Measurements from ENCODE around the gene ACTL10.
"Not testable (repeated sequence)": the region's sequence is repeated elsewhere in the genome, so short reads cannot be mapped to it uniquely, and the experiment has no call there.

The ACTL10 gene

DNA sequence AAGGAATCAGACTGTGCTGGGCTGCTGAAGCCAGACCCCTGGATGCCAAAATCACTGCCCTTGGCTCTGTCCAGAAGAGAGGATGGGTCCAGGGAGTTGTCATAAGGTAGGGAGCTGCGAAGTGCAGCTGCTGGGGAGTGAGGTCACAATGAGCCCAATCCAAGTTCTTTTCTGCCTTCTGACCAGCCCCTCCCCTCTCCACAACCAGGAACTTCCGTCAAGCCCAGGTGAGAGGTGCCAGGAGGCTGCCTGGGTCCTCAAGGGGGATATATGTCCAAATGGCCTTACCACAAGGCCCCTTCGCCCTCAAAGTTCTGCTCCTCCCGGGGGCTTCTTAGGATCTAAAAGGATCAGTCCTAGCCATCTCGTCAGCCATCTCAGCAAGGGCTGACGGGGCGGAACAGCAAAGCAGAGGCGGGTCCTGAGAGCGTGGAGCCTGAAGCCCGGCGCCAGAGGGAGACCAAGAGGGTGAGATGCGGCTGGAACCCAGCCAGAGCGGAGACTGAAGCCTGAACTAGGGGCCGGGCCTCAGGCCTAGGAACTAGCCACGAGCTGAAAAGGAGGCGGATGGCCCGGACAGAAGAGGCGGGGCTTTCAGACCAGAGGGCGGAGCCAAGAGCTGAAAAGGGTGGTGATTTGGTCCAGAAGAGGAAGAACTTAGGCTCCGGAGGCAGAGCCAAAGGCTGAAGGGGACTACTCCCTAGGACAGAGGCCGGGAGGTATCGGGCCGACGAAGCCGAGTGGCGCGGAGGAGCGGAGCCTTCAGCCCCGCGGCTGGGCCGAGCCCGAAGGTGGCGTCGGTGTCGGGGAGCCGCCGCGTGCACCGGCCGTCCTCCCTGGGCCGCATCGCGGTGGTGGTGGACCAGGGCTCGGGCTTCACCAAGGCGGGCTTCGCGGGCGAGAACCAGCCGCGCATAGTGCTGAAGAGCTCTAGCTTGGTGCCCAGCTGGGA, at the start of gene ACTL10:
Gene ACTL10 (plus strand): TSS at position 651 of the 952 bp plus-strand sequence. CDS start 555 bp downstream, outside the sequence.
- DNase-seq = peak; percentile 98

DNA sequence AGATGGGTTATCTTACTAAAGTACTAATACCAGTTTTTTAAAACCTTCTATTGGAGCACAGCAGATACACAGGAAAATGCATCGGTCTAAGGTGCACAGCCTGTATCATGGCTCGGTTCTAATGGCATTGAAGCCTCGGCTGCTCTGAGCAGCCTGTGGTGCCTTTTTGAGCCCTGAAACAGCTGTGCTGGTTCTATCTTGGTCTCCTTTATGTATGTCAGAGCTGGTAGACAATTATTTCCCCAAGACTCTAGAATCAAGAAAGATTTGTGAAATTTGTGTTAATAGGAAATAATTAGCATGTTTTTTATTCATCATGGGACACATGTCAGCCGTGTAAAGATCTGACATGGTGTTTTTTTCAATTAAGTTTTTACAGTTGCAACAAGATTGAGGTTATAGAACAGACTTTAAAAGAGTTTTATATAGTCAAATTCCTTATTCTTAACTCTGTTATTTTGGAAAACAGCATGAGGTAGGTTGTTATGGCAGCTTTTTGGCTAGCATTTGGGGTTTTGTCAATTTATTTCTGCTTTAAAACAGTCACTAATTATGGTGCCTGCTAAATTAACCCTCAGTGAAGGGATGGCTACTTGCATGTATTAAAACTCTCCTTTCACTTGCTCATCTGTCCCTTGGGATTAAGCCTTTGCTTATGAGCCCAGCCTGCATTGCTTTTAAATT, 44.9 kb upstream of the ACTL10 start:
- DNase-seq = no peak

GRCh38 chr20:33622705-33623365, 43.9 kb upstream of the ACTL10 start:
- no peak for DNase-seq

GRCh38 chr20:33624399-33624798, 42.3 kb upstream of the ACTL10 start:
- DNase-seq = no peak

- no peak for DNase-seq
These were observed 40.6 kb upstream of the ACTL10 start for GRCh38 chr20:33626190-33626589.

- no peak for DNase-seq
These were observed 39.0 kb upstream of the ACTL10 start for GRCh38 chr20:33627577-33628216.

DNA sequence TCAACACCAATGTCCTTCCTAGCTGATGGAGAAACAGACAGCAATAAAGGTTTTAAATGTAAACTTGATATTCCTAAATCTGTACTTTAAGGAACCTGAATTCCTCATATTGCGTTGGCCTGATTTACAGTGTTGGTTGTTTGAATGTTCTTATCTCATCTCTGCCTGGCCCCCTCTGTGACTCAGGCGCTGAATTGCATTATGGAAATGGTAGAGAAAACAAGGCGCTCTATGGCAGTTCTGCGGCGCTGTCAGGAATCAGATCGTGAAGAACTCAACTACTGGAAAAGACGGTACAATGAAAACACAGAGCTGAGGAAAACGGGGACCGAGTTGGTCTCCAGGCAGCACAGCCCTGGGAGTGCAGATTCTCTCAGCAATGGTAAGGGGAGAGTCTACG, 37.2 kb upstream of the ACTL10 start:
- DNase-seq = no peak

- DNase-seq = no peak
These were observed 36.8 kb upstream of the ACTL10 start for GRCh38 chr20:33629979-33630378.

DNA sequence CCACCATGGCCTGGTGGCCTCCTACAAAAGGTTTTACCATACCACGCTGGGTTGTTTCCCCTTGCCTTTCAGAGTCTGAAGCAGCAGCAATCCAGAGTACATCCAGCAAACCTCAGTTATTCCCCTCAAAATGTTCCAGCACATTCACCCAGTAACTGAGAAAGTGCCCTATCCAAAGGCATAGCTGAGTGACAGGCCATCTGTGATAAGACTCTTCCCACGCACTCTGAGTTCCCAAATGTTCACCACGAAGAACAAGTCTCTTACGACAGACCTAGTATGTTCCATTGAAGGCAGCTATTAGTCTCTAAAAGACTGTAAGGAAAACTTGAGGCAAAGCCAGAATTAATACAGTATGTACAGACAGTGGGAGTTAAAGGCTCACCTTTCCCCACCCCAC, 36.2 kb upstream of the ACTL10 start:
- DNase-seq = peak in 2 of 3 donors; percentile 5

DNA sequence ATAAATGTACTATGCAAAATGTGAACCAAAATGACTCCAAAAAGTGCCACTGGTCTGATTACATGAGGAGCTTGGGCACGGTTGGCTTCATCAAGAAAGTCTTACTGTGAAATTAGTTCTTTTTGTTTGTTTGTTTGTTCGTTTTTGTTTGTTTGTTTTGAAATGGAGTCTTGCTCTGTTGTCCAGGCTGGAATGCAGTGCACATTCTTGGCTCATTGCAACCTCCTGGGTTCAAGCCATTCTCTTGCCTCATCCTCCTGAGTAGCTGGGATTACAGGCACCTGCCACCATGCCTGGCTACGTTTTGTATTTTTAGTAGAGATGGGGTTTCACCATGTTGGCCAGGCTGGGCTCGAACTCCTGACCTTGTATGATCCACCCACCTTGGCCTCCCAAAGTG, 34.8 kb upstream of the ACTL10 start:
- DNase-seq = not testable (repeated sequence)

DNA sequence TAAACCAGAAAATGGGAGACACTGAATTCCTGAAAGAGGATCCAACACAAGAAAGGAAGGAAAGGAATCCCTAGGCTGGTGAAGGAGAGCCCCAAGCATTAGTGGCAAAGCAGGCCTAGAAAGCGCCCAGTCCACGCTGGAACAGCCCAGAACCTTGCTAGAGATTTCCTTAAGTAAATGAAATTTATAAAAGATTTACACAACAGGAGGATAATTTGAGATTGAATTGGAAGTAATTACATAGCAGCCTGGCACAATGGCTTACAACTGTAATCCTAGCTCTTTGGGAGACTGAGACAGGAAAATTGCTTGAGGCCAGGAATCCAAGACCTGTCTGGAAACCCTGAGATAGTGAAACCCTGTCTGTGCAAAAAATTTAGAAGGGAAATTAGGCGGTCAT, 31.4 kb upstream of the ACTL10 start:
- no peak for DNase-seq

GRCh38 chr20:33636776-33637175, 30.0 kb upstream of the ACTL10 start:
- DNase-seq = no peak

DNA sequence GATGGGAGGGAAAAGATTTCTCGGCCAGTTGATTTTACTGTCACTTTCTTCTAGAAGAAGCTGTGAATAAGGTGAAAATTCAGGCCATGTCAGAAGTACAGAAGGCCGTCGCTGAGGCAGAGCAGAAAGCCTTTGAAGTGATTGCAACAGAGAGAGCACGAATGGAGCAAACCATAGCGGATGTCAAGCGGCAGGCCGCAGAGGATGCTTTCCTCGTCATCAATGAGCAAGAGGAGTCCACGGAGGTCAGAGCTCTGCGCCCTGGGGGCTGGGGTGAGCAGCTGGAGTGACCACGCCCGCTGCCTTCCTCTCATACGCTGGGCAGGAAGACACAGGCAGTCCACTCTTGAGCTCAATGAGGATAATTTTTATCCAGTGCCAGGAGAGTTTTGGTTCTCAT, 26.5 kb upstream of the ACTL10 start:
- no peak for DNase-seq

DNA sequence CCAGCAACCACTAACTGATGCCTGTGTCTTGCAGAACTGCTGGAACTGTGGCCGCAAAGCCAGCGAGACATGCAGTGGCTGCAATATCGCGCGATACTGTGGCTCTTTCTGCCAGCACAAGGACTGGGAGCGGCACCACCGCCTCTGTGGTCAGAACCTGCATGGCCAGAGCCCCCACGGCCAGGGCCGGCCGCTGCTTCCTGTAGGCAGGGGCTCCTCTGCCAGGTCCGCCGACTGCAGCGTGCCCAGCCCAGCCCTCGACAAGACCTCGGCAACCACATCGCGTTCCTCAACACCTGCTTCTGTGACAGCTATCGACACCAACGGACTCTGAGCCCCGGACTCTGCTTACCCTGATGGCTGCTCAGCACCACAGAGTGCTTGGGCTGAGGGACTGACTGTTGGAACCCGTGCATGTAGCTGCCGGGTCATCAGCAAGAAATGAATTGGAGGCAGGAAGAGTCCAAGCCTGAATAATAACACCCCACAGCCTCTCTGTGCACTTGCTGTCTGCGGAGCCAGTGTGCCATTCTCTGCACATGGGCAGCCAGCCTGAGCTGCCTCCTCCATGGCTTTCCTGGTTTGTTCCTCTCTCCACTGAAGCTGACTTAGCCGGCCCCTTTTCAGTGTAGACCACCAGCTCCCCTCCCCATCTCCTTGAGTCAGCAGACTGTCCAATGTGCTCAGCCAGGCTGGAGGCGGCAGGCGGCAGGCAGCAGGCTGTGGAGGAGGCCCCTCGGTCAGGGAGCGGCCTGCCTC, 22.3 kb upstream of the ACTL10 start:
- no peak for DNase-seq

GRCh38 chr20:33645072-33645358, 21.7 kb upstream of the ACTL10 start:
- no peak for DNase-seq

DNA sequence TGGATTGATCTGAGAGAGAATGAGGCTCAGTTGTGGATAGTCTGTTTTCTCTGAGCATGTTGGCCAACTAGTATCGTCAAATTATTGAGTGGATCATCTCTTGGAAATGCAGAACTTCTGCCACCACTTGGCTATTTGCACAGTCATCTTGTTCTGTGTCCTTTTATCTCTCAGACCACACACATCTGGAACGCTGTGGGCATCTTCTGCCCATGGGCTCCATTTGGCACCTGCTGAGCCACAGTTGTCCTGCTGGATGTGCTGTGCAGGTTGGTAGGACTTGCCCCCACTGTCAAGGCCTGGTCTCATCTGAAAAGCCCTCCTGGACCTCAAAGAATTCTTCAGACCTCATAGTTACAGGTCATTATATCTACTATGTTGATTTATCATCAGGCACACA, 21.3 kb upstream of the ACTL10 start:
- DNase-seq = no peak

DNA sequence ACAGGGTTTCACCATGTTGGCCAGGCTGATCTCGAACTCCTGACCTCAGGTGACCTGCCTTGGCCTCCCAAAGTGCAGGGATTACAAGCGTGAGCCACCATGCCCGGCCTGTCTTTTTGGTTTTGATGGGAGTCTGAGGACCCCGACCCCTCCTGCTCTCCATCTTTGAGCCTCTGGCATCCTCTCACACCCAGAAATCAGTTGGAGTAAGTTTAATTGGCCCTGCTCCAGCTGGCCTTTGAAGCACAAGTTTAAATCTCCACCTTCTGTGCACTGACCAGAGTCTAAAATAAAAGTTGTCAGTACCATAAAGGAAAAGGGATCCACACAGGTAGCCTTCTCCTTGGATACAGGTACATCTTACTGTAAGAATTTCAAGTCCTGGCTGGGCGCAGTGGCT, 20.6 kb upstream of the ACTL10 start:
- DNase-seq = no peak

DNA sequence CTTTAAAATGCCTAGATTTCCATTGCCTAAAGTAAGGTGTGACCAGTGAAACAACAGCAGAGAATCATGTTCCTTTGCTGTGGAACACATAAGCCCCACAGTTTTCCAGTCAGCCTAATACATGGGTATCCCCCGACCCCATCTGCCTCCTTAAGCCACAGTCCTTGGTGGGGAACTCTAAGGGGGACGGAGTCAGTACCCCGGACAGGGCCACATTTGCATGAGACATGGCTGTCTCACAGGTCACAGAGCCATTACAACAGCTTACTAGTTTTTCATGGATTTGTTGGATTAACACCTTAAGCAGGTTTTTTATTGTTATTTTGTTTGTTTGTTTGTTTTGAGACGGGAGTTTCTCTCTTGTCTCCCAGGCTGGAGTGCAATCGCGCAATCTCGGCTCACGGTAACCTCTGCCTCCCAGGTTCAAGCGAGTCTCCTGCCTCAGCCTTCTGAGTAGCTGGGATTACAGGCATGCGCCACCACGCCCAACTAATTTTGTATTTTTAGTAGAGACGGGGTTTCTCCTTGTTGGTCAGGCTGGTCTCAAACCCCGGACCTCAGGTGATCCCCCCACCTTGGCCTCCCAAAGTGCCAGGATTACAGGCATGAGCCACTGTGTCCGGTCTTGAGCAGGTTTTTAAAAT, 19.7 kb upstream of the ACTL10 start:
- not testable (repeated sequence) for DNase-seq

DNA sequence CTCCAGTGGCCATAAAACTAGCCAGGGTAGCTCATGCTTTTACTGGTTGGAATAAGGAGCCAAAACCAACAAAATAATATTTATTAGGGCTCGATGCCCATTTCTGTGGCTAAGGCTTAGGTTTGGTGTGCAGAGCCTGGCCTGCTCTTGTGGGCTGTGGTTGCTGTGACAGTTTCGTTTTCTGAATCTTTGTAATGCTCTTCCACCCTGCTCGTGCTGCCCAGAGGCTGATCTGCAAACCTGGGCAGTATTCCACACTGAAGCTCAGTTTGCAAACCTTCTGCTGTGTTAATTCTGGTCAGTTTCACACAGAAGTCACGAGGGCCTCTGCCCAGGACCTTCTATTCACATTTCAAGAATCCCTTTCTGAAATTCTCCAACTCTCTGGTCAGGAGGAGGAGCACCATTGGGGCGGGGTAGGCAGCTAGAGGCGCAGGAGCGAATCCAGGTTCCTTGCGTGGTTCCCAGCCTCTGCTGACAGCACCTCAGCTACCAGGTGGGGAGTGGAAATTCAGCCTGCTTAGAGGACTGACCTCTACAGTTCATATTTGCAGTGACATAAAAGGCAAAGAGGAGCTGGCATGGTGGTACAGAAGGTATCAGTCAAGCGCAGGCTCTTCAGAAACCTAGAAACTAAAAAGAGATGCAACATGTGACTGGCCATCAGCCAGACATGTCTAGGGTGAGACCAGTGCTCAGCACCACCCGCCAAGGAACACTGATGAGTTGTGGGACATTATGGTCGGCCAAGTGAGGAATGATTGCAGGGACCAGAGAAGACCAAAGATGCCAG, 18.9 kb upstream of the ACTL10 start:
- DNase-seq = no peak

DNA sequence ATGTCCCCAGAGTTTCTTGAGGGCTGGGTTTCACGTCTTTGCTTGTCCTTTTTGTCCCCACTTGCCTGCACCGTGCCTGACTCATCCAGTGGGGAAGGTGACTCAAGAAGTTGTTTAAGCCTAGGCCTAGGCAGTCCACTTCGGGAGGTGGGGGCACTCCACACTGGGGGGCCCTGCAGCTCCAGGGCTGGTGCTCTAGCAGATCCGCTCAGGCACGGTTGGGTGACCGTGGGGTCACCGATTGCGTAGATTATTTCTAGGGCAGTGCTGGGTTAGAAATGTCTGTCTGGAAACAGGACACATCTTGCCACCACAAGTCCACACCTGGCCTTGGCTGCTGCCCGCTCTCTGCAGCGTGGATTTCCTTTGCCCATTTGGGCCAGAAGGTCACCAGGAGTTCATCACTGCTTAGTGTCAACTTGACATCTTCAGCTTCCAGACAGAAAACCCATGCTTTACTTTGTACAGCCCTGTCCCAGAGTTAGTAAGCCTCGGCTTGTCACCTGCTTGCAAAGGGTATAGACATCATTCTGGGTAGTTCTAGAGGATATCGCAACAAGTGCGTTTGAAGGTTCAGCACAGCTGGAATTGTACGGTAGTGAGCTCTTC, 18.2 kb upstream of the ACTL10 start:
- DNase-seq = no peak

DNA sequence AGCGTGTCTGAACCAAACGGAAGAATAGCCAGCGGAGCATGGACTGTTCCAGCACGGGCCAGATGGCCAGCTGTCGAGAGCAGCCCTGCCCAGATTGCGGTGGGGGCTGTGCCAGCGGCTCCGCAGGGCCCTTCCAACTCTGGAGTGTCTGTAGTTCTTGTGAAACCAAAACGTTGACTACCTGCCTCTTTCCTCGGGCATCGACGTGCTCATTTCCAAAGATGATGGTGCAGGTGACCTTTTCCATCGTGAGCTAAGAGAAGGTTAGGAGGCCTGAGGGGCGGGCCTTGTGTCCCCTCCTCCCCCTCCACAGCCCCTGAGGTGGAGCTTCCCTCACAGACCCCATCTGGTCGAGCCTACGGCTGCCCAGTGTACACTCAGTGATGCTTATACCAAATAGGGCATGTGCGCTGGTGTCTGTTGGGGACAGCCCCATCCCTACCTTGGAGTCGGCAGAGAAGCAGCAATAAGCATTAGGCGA, 17.5 kb upstream of the ACTL10 start:
- no peak for DNase-seq

Data from suppressor macrophage treated with lipopolysaccharide for 1 hour (primary cell).